Vagina (tissue), 2 donors: Measurements from ENCODE around the gene INPP5A.

ENCODE experiments used
- CTCF ChIP-seq, 3 experiments: fragments of 450-650 bp in 2 of 3; fragments of 200-600 bp in 1 of 3; sonication (generic) in 1 of 3; IDR thresholded peaks; one replicate each; pipeline ENCODE4 v1.5.1; 2017 to 2019; ENCODE audit warnings: antibody characterized with exemption in 3 of 3, mild to moderate bottlenecking in 2 of 3, moderate library complexity in 2 of 3
- POLR2AphosphoS5 ChIP-seq, 2 donors: sonication (generic); formaldehyde crosslinking; IDR thresholded peaks; one replicate each; pipeline ENCODE4 v1.9.0; 2017; ENCODE audit warnings: antibody characterized with exemption in 2 of 2, mild to moderate bottlenecking in 2 of 2, low read depth in 1 of 2; ENCODE audit not compliant: insufficient read depth in 1 of 2

GRCh38 chr10:132746386-132746785, 208.8 kb downstream of the INPP5A start:
- TF ChIP-seq CTCF (IDR thresholded peaks at IDR 0.05), result no peak
- TF ChIP-seq POLR2AphosphoS5 (IDR thresholded peaks at IDR 0.05; ENCODE audit: insufficient read depth in 1 of 2, low read depth in 1 of 2), result no peak
